UCSD-AML1 (cell line): Measurements from ENCODE around the gene TNIK.
A peak's percentile ranks its signal among the peaks of the same experiment; 100 is the strongest.

Experiments
- DNase-seq: peaks from one replicate; lab custom pipeline; 2025; ENCODE audit not compliant: unreplicated experiment; lab: John Stamatoyannopoulos, UW

TNIK gene

GRCh38 chr3:171058873-171059603 lies 401.2 kb downstream of the TNIK start:
- DNase-seq = no peak

- no peak for DNase-seq
Observed at GRCh38 chr3:171058058-171058457, 402.1 kb downstream of the TNIK start.

GRCh38 chr3:171057072-171057471 lies 403.1 kb downstream of the TNIK start:
- DNase-seq = no peak

GRCh38 chr3:171056528-171056927 lies 403.7 kb downstream of the TNIK start:
- no peak for DNase-seq

- DNase-seq = no peak
Observed at GRCh38 chr3:171055336-171056178, 404.6 kb downstream of the TNIK start.

- no peak for DNase-seq
Observed at GRCh38 chr3:171054921-171055320, 405.3 kb downstream of the TNIK start.

- DNase-seq = no peak
Observed at GRCh38 chr3:171054231-171054630, 406.0 kb downstream of the TNIK start.

- peak; percentile 25 for DNase-seq
Observed at GRCh38 chr3:171049861-171050444, 410.3 kb downstream of the TNIK start.

- no peak for DNase-seq
Observed at GRCh38 chr3:171046760-171047159, 413.4 kb downstream of the TNIK start.

- no peak for DNase-seq
Observed at GRCh38 chr3:171044835-171045793, 415.1 kb downstream of the TNIK start.

- no peak for DNase-seq
Observed at GRCh38 chr3:171044384-171044783, 415.8 kb downstream of the TNIK start.

- no peak for DNase-seq
Observed at GRCh38 chr3:171039674-171040073, 420.5 kb downstream of the TNIK start.

- DNase-seq = no peak
Observed at GRCh38 chr3:171038342-171038741, 421.9 kb downstream of the TNIK start.

GRCh38 chr3:171028779-171029232 lies 431.4 kb downstream of the TNIK start:
- no peak for DNase-seq

GRCh38 chr3:171028025-171028778 lies 432.0 kb downstream of the TNIK start:
- no peak for DNase-seq

GRCh38 chr3:171026597-171027293 lies 433.5 kb downstream of the TNIK start, which contains the start of gene SLC2A2:
TSS of gene SLC2A2 (minus strand) at chr3:171026720. CDS start at chr3:171026670, 50 bp downstream.
- no peak for DNase-seq

GRCh38 chr3:171023566-171023965 lies 436.6 kb downstream of the TNIK start:
- no peak for DNase-seq

- DNase-seq = no peak
Observed at GRCh38 chr3:171021377-171021776, 438.8 kb downstream of the TNIK start.
